AG09319 (cell line): ENCODE measurements around the gene COPE.

ENCODE experiments used
- DNase-seq: peaks from one replicate; pipeline ENCODE4 v3.0.0-alpha.2; 2010; ENCODE audit warnings: low read depth; ENCODE audit errors: extremely low read depth
- CTCF ChIP-seq: IDR thresholded peaks from 2 replicates; pipeline ENCODE4 v1.5.1; 2011; ENCODE audit warnings: low read depth, mild to moderate bottlenecking, inconsistent platforms, low read length, moderate library complexity

The COPE gene

GRCh38 chr19:18895038-18895823 lies 24.0 kb downstream of the COPE start:
- peak; percentile 42 for TF ChIP-seq CTCF
- DNase-seq = no peak

- DNase-seq = no peak
- no peak for TF ChIP-seq CTCF
These were observed 24.7 kb downstream of the COPE start for GRCh38 chr19:18894254-18895037.

- TF ChIP-seq CTCF = no peak
- DNase-seq = no peak
These were observed 25.5 kb downstream of the COPE start for GRCh38 chr19:18893587-18894253.

GRCh38 chr19:18889949-18890745 lies 29.0 kb downstream of the COPE start:
- TF ChIP-seq CTCF = no peak
- no peak for DNase-seq

GRCh38 chr19:18886972-18887371 lies 32.2 kb downstream of the COPE start:
- no peak for TF ChIP-seq CTCF
- DNase-seq = no peak

GRCh38 chr19:18883526-18884304 lies 35.5 kb downstream of the COPE start:
- no peak for TF ChIP-seq CTCF
- DNase-seq = no peak
